HG03280 (cell line): Measurements from ENCODE around the gene NKAIN2.
"Not testable (repeated sequence)": the region's sequence is repeated elsewhere in the genome, so short reads cannot be mapped to it uniquely, and the experiment has no call there.

ENCODE experiments used
- ATAC-seq: cut with Tn5 transposase; IDR thresholded peaks from one replicate; pipeline ENCODE4 v1.9.1; 2021; ENCODE audit warnings: mild to moderate bottlenecking, moderate library complexity; ENCODE audit not compliant: unreplicated experiment

Gene NKAIN2

DNA sequence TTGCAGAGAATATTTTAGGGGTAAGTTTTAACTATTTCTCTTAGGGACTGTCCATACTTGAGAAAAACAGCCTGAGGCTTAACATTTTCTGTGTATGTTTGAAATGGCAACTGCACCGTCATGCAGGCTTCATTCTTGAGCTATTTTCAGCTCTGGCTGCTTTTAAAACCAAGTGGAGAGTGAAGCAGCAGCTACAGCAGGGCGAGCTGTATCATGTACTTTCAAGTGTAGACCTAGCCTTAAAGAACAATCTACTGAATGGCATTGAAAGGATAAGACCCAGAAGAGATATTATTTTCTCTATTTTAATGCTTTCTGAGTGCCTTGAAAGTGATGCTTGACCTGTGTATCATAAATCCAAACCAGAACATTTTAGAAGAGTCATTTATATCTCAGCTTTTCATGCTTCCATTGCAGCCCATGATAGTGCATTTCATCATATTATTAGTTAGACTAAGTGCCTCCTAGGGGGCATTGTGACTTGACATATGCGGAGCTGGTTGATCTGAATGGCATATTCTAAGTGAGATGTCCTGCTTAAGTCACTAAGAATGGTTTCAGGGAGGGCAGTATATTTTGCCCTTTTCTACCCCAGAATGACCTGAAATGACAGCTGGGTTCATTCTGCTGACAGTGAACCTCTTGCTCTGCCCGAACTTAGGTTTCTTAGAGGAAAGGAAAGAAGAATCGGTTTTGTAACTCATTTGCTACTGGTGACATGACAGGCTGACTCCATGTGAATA is 85.3 kb downstream of the NKAIN2 start:
- ATAC-seq, result no peak

DNA sequence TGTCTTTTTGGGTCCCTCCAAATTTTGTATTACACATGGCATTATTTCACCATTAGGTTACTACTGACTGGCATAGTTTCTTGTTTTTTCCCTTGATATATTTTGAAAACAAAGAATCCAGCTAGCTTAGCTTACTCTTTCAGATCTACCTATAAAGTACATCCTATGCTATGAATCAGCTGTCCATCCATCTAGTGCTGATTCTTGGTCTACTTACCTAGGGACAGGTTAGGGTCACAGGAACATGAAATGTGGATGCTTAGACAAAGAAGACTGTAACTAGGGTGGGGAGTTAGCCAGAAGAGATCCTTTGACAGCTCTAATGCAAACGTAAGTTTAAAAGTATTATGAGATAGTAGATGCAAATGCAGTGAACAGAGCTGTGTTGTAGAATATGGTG is 91.7 kb downstream of the NKAIN2 start:
- no peak for ATAC-seq

- ATAC-seq, result no peak
These were observed 92.1 kb downstream of the NKAIN2 start for GRCh38 chr6:123895806-123896205.

- no peak for ATAC-seq
These were observed 93.2 kb downstream of the NKAIN2 start for GRCh38 chr6:123896869-123897268.

- no peak for ATAC-seq
These were observed 94.3 kb downstream of the NKAIN2 start for GRCh38 chr6:123897965-123898364.

DNA sequence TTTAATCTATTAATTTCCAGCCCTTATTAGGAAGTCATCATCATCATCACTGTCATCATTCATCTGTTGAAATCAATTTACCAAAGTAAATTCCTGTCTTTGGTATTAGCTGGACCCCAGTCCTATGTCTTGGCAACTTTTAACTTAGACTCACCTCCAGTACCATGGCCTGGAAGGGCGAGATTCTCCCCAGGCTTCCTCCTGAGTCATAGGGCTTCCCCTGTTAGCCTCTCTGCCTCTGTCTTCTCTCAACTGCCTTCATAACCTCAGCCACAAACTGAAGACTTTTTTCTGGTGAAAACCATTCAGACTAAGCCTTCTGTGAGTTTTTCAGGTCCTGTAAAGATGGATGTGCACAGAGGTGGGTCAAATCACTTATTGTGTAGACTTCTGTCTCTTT is 95.0 kb downstream of the NKAIN2 start:
- no peak for ATAC-seq

- ATAC-seq, result no peak
These were observed 96.1 kb downstream of the NKAIN2 start for GRCh38 chr6:123899745-123900144.

DNA sequence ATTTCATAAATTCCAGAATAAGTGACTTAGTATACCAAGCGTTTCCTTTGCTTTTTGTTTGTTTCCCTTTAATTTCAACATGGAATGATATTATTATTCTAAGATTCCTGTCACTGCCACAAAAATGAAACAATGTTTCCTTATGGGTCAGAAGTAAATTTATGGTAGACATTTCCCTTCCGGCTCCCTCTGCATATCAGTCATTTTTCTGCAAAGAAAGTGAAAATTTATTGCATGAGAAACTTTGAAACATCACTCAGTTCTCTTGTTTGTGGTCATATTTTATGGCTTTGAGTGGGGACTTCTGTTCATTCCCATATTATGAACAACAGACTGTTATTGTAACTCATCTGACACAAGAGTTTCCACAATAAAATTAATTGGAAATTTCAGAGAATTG is 97.8 kb downstream of the NKAIN2 start:
- ATAC-seq, result no peak

- no peak for ATAC-seq
These were observed 99.2 kb downstream of the NKAIN2 start for GRCh38 chr6:123902738-123903313.

GRCh38 chr6:123904228-123904627 is 100.6 kb downstream of the NKAIN2 start:
- ATAC-seq, result no peak

- ATAC-seq, result no peak
These were observed 105.1 kb downstream of the NKAIN2 start for GRCh38 chr6:123908797-123909196.

DNA sequence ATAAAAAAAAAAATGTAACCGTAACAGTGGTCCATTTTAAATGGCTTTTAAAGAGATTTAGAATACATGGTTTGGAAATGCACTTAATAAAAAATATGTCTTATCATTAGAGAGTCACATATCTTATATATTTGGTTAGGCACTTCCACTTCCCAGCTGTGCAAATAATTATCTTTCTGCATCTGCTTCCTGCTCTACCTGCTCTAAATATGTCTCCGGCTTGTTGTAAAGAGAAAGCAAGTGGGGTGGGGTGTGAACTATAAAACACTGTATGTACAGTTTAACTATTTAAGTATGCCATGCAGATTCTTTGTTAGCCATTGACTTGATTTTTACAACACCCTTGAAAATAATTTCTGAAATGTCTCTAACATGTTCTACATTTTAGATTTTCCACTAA is 106.3 kb downstream of the NKAIN2 start:
- ATAC-seq, result no peak

DNA sequence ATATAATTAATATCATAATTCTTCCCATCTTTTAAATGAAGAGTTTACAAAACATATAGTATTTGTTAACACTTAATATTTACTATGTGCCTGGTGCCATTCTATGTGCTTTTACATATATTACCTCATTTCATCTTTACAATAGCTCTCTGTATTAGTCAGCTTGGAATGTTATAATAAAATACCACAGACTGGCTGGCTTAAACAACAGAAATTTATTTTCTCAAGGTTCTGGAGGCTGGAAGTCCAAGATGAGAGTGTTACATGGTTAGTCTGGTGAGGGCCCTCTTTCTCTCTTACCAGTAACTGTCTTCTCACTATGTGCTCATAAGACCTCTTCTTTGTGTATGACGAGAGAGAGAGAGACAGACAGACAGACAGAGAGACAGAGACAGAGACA is 110.2 kb downstream of the NKAIN2 start:
- ATAC-seq, result no peak

GRCh38 chr6:123923379-123923778 is 119.7 kb downstream of the NKAIN2 start:
- ATAC-seq, result not testable (repeated sequence)

- ATAC-seq, result peak; percentile 87
These were observed 121.7 kb downstream of the NKAIN2 start for GRCh38 chr6:123925350-123925749.

GRCh38 chr6:123925842-123926399 is 122.3 kb downstream of the NKAIN2 start:
- no peak for ATAC-seq

- ATAC-seq, result no peak
These were observed 124.9 kb downstream of the NKAIN2 start for GRCh38 chr6:123928529-123928928.

DNA sequence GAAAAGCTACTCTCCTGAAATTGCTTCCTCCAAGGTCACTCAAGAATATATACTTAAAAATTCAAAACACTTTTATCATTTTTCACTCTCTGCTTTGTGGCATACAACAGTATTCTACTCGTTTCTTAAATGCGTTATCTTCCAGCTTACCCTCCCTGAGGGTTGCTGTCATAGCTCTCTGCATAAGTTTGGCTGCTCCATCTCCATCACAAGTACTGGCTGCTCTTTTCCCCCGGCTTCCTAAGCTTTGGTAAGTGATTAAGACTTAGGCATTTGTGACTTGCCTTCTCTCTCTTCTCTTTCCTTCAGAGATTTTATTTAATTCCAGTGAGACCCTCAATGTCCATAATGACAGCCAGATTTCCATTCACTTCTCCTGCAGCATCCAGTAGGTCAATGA is 128.3 kb downstream of the NKAIN2 start:
- ATAC-seq, result no peak

DNA sequence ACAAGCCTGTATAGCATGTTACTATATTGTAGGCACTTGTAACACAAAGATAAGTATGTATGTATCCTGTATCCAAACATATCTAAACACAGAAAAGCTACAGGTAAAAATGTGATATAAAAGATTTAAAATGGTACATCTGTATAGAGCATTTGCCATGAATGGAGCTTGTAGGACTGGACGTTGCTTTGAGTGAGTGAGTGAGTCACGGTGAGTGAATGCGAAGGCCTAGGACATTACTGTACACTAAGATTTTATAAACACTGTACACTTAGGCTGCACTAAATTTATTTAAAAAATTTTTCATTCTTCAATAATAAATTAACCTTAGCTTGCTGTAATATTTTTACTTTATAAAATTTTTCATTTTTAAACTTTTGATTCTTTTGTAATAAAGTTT is 136.9 kb downstream of the NKAIN2 start:
- ATAC-seq, result no peak

- ATAC-seq, result no peak
These were observed 138.2 kb downstream of the NKAIN2 start for GRCh38 chr6:123941855-123942254.

DNA sequence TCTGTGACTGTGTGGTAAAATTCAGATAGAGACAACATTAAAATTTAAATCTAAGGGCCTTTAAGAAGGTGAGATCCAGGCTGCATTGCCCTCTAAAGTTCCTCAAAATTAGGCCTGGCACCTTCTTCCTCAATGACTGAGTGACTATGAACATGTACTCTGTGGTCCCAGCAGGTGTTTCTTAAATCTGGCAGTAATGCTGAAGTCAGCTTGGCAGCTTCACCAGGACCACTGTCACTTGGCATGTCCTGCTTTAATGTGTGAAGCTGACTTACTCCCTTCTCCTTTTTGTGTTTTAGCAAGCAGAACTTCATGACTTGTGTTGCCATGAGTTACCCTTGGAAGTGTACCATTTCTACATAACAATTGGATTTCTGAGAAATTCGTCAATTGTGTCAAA is 141.7 kb downstream of the NKAIN2 start:
- ATAC-seq, result no peak

DNA sequence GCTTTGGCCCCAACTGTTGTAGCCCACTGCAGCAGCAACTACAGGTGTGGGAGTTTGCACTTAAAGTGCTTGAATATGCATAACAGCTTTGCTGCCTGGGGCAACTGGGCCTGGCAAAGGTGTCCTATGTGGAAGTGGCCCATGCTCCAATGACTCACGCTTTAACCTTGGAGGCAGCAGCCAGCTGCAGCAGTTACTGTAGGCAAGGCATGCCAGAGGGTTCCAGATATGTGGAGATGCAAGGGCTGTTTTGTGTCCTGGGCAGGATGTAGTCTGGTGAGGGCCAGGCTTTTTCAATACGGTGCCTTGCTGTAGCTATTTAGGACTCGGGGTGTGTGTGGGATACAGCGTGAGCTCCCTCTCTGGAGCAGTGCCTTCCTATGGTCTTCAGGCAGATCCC is 150.3 kb downstream of the NKAIN2 start:
- ATAC-seq, result no peak
